ENCODE results near the gene CPT1C.

DNA sequence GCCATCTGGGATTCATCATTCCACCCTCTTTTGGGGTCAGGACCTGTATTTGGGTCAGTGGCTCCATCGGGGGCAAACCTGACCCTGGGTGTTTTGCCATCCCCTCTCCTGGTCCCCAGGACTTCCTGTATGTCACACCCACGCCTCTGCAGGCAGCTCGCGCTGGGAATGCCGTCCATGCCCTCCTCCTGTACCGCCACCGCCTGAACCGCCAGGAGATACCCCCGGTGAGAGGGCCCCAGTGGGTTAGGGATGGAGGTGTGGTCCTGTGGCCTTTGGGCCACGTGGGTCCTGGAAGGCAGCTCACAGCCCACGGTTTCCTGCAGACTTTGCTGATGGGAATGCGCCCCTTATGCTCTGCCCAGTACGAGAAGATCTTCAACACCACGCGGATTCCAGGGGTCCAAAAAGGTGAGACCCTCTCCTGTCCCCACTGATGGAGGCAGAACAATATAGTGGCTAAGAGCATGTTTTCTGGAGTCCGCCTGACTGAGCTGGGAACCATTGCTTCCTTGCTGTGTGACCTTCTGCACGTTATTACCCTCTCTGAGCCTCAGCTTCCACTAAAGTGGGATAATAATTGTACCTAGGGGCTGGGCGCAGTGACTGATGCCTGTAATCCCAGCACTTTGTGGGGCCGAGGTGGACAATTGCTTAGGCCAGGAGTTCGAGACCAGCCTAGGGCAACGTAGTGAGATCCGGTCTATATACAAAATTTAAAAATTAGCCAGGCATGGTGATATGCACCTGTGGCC, 14.1 kb downstream of the CPT1C start:
- TF ChIP-seq POLR2AphosphoS5 (IDR thresholded peaks at IDR 0.05; ENCODE audit: low read depth, low read length) (no peak), POLR2A (IDR thresholded peaks at IDR 0.05; ENCODE audit: low read depth, low read length) (no peak), TAF1 (IDR thresholded peaks at IDR 0.05; ENCODE audit: low read depth, low read length) (no peak)
